OCI-LY1 (cell line): ENCODE measurements around the gene FUBP3.

Experiments
- CTCF ChIP-seq: fragments of 200-600 bp; sonication (generic), shearing (Covaris generic); IDR thresholded peaks from 2 replicates; pipeline ENCODE4 v1.5.1; 2017; ENCODE audit warnings: mild to moderate bottlenecking, antibody characterized with exemption, low read length, moderate library complexity, mixed read lengths
- EZH2 ChIP-seq: fragments of 200-600 bp; sonication (generic), shearing (Covaris generic); IDR thresholded peaks from 2 replicates; pipeline ENCODE4 v1.8.0; 2017; ENCODE audit warnings: borderline replicate concordance, mixed run types, mild to moderate bottlenecking, antibody characterized with exemption, low read length, moderate library complexity, mixed read lengths

GRCh38 chr9:130554606-130555005, 24.8 kb upstream of the FUBP3 start:
- TF ChIP-seq CTCF (no peak), EZH2 (no peak)
